IMR-90 (cell line): ENCODE data around the gene SMLR1. TPM values are rescaled to one million over a fixed set of nuclear protein-coding genes. Genes with fewer than 3 reads are reported as not detected.

Experiments
- ATAC-seq: fragments of 200-7000 bp; cut with Tn5 transposase; 2 replicates; pipeline ENCODE4 v1.9.1; 2020; ENCODE audit warnings: low read depth, mild to moderate bottlenecking, moderate library complexity
- BruUV-seq: library from RNA; stranded (reverse); fragments of 400-500 nt; replicated peaks from 2 replicates; lab custom pipeline; 2021; lab: Mats Ljungman, UMichigan
- CTCF ChIA-PET: fragments of 300-600 bp; formaldehyde crosslinking; extraction: SDS; loops from one replicate; lab custom pipeline; 2021; ENCODE audit warnings: antibody characterized with exemption; lab: Yijun Ruan, JAX
- POLR2A ChIA-PET: fragments of 300-600 bp; sonication (Branson Sonifier 250); formaldehyde crosslinking; loops from one replicate; lab custom pipeline; 2022; ENCODE audit warnings: antibody characterized with exemption; ENCODE audit not compliant: unreplicated experiment; lab: Charles Lee
- DNase-seq: peaks from one replicate; pipeline ENCODE4 v3.0.0; 2013
- H2AFZ ChIP-seq: replicated peaks from 2 replicates; pipeline ENCODE3; 2013; ENCODE audit warnings: low read length, mild to moderate bottlenecking; ENCODE audit not compliant: poor library complexity
- H2AK5ac ChIP-seq: 2 replicates; pipeline ENCODE4 v1.6.1; 2013; ENCODE audit warnings: low read depth, low read length, inconsistent platforms
- H2AK9ac ChIP-seq: replicated peaks from 2 replicates; pipeline ENCODE3; 2013; ENCODE audit warnings: mild to moderate bottlenecking, low read depth, low read length, moderate library complexity; ENCODE audit not compliant: poor library complexity
- H2BK120ac ChIP-seq: 2 replicates; pipeline ENCODE4 v1.6.1; 2013; ENCODE audit warnings: low read depth, low read length, inconsistent platforms
- H2BK15ac ChIP-seq: 3 replicates; pipeline ENCODE4 v1.6.1; 2013; ENCODE audit warnings: low read depth, low read length, inconsistent platforms
- H2BK20ac ChIP-seq: 2 replicates; pipeline ENCODE4 v1.6.1; 2013; ENCODE audit warnings: low read depth, mild to moderate bottlenecking, inconsistent platforms, low read length, moderate library complexity
- H2BK5ac ChIP-seq: 2 replicates; pipeline ENCODE4 v1.6.1; 2013; ENCODE audit warnings: mild to moderate bottlenecking, low read depth, low read length, inconsistent platforms; ENCODE audit not compliant: poor library complexity, severe bottlenecking
- H3K14ac ChIP-seq: replicated peaks from 2 replicates; pipeline ENCODE4 v1.6.1; 2013; ENCODE audit warnings: low read depth, low read length, inconsistent platforms
- H3K18ac ChIP-seq: 2 replicates; pipeline ENCODE4 v1.6.1; 2013; ENCODE audit warnings: low read depth, low read length, control low read depth
- H3K23ac ChIP-seq: 2 replicates; pipeline ENCODE4 v1.6.1; 2013; ENCODE audit warnings: low read depth, low read length, inconsistent platforms
- H3K27ac ChIP-seq: 2 replicates; pipeline ENCODE4 v1.5.1; 2013; ENCODE audit warnings: mild to moderate bottlenecking, control low read depth, low read length; ENCODE audit not compliant: insufficient read depth
- H3K27me3 ChIP-seq: 2 replicates; pipeline ENCODE4 v1.6.1; 2013; ENCODE audit warnings: low read length; ENCODE audit not compliant: control insufficient read depth, insufficient read depth
- H3K36me3 ChIP-seq: 2 replicates; pipeline ENCODE4 v1.6.1; 2013; ENCODE audit warnings: low read length, mixed read lengths; ENCODE audit not compliant: control insufficient read depth, insufficient read depth
- H3K4ac ChIP-seq: 2 replicates; pipeline ENCODE4 v1.6.1; 2013; ENCODE audit warnings: low read depth, low read length, inconsistent platforms
- H3K4me1 ChIP-seq: 2 replicates; pipeline ENCODE4 v1.6.1; 2013; ENCODE audit warnings: low read length, mixed read lengths; ENCODE audit not compliant: control insufficient read depth, insufficient read depth
- H3K4me2 ChIP-seq: 2 replicates; pipeline ENCODE4 v1.6.1; 2013; ENCODE audit warnings: low read depth, mild to moderate bottlenecking, control low read depth, low read length, moderate library complexity
- H3K4me3 ChIP-seq: 2 replicates; pipeline ENCODE4 v1.5.1; 2013; ENCODE audit warnings: low read depth, mild to moderate bottlenecking, control low read depth, low read length, moderate library complexity; ENCODE audit not compliant: insufficient read depth
- H3K56ac ChIP-seq: 2 replicates; pipeline ENCODE4 v1.6.1; 2013; ENCODE audit warnings: low read length, inconsistent platforms; ENCODE audit not compliant: insufficient read depth; ENCODE audit errors: extremely low read depth
- H3K79me1 ChIP-seq, 2 experiments: 2 replicates each; pipeline ENCODE4 v1.6.1; 2013; ENCODE audit warnings: low read length in 2 of 2, inconsistent platforms in 1 of 2, low read depth in 1 of 2
- H3K9ac ChIP-seq: 2 replicates; pipeline ENCODE4 v1.6.1; 2013; ENCODE audit warnings: low read depth, low read length, control low read depth
- H3K9me1 ChIP-seq: 2 replicates; pipeline ENCODE4 v1.6.1; 2013; ENCODE audit warnings: low read length, inconsistent platforms; ENCODE audit not compliant: insufficient read depth
- H3K9me3 ChIP-seq: 2 replicates; pipeline ENCODE4 v1.6.1; 2013; ENCODE audit warnings: low read length; ENCODE audit not compliant: control insufficient read depth, insufficient read depth
- H4K20me1 ChIP-seq: 2 replicates; pipeline ENCODE4 v1.6.1; 2013; ENCODE audit warnings: low read length, inconsistent platforms; ENCODE audit not compliant: insufficient read depth
- H4K5ac ChIP-seq: 2 replicates; pipeline ENCODE4 v1.6.1; 2013; ENCODE audit warnings: mild to moderate bottlenecking, low read depth, low read length, control low read depth
- H4K8ac ChIP-seq, 2 experiments: 2 replicates each; pipeline ENCODE4 v1.6.1; 2013; ENCODE audit warnings: low read depth in 2 of 2, low read length in 2 of 2, control low read depth in 1 of 2, inconsistent platforms in 1 of 2
- H4K91ac ChIP-seq: 2 replicates; pipeline ENCODE4 v1.6.1; 2013; ENCODE audit warnings: low read depth, low read length, inconsistent platforms; ENCODE audit not compliant: insufficient read depth
- FOS ChIP-seq: fragments of 150-350 bp; IDR thresholded peaks from 2 replicates; pipeline ENCODE4 v1.6.1; 2016; ENCODE audit warnings: low read depth, low read length
- MAFK ChIP-seq: IDR thresholded peaks from 2 replicates; pipeline ENCODE4 v1.6.1; 2012; ENCODE audit warnings: low read depth, low read length, improper control_type of control experiment
- MAZ ChIP-seq: IDR thresholded peaks from 2 replicates; pipeline ENCODE4 v1.6.1; 2012; ENCODE audit warnings: low read depth, mild to moderate bottlenecking, low read length, improper control_type of control experiment, moderate library complexity, borderline replicate concordance
- NFE2L2 ChIP-seq: fragments of 150-350 bp; IDR thresholded peaks from 2 replicates; pipeline ENCODE4 v1.6.1; 2016; ENCODE audit warnings: low read depth, mild to moderate bottlenecking, low read length
- POLR2A ChIP-seq: IDR thresholded peaks from 2 replicates; pipeline ENCODE4 v1.6.1; 2012; ENCODE audit warnings: mild to moderate bottlenecking, low read depth, low read length
- WGBS, 2 experiments: methylation state at CpG; one replicate each; pipeline versions ENCODE4 v1.1.5 to v1.1.7; 2013; ENCODE audit warnings: missing lambda C conversion rate in 2 of 2; ENCODE audit not compliant: insufficient read length in 1 of 2; ENCODE audit errors: extremely low coverage in 2 of 2; 5-methylcytosine and 5-hydroxymethylcytosine counted together
- dilution Hi-C: fragments of 300-500 bp; cut with HindIII; formaldehyde crosslinking; loops from one replicate; pipeline ENCODE4 v1.14.3; 2018; ENCODE audit warnings: low sequenced_read_pairs; ENCODE audit not compliant: unreplicated experiment
- in situ Hi-C: fragments of 300-500 bp; cut with MboI; formaldehyde crosslinking; loops from 3 replicates; pipeline ENCODE4 v1.14.3; 2019; ENCODE audit warnings: low sequenced_read_pairs, inconsistent platforms, mixed read lengths
- intact Hi-C: fragments of 100-400 bp; cut with micrococcal nuclease; formaldehyde crosslinking; loops from 2 replicates; pipeline ENCODE4 v1.10.0; 2022
- polyA plus RNA-seq, 3 experiments: library from polyadenylated mRNA; depleted of rRNA; stranded (reverse); fragments of >200 nt; gene quantifications; 2 replicates each; pipeline ENCODE4 v1.2.3, GENCODE V29; 2012; ENCODE audit warnings: low replicate concordance in 1 of 3
- total RNA-seq: library from RNA; depleted of rRNA; stranded (reverse); fragments of >200 nt; gene quantifications from 2 replicates; pipeline ENCODE4 v1.2.3, GENCODE V29; 2012
- TF ChIP-seq, protein P1 (sequence below): fragments of 150-350 bp; IDR thresholded peaks from 2 replicates; pipeline ENCODE4 v1.6.1; 2016; ENCODE audit warnings: low read depth, mild to moderate bottlenecking, low read length, moderate library complexity, borderline replicate concordance
- TF ChIP-seq, protein P2 (sequence below): conservative IDR thresholded peaks from 2 replicates; pipeline ENCODE4 v1.5.1; 2012; ENCODE audit warnings: mild to moderate bottlenecking, low read depth, low read length, improper control_type of control experiment
- TF ChIP-seq, protein P3 (sequence below): fragments of 150-350 bp; IDR thresholded peaks from 2 replicates; pipeline ENCODE4 v1.6.1; 2017; ENCODE audit warnings: mild to moderate bottlenecking, antibody characterized with exemption, low read length, low read depth

SMLR1 gene
- total and polyA plus RNA-seq, 2 of the 4 experiments (the other 2 are of a cell fraction), result not detected

DNA sequence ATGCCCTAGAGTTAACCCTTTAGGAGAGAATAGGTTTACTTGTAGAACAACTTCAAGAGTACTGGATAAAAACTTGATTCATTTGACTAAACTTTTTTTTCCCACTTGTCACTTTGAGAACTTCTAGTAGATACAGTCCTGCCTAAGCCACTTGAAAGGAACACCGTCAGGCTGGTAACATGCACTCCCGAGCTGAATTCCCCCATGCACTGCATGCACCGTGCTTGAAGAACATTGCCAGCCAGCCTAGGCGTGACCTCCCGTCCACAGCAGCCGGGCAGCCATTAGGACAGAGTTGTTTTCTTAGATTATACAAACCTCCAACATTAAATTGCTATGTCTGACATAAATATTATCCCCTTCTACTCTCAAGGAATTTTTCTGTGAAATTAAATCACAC, 52.6 kb downstream of the SMLR1 start:
- H3K36me3 ChIP-seq, result peaks cover 18% of the 10 kb centered on the region
- no peak for TF ChIP-seq NFE2L2
- TF ChIP-seq MAFK, result no peak
- TF ChIP-seq, protein P1, sequence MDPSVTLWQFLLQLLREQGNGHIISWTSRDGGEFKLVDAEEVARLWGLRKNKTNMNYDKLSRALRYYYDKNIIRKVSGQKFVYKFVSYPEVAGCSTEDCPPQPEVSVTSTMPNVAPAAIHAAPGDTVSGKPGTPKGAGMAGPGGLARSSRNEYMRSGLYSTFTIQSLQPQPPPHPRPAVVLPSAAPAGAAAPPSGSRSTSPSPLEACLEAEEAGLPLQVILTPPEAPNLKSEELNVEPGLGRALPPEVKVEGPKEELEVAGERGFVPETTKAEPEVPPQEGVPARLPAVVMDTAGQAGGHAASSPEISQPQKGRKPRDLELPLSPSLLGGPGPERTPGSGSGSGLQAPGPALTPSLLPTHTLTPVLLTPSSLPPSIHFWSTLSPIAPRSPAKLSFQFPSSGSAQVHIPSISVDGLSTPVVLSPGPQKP, result no peak
- TF ChIP-seq, protein P2, sequence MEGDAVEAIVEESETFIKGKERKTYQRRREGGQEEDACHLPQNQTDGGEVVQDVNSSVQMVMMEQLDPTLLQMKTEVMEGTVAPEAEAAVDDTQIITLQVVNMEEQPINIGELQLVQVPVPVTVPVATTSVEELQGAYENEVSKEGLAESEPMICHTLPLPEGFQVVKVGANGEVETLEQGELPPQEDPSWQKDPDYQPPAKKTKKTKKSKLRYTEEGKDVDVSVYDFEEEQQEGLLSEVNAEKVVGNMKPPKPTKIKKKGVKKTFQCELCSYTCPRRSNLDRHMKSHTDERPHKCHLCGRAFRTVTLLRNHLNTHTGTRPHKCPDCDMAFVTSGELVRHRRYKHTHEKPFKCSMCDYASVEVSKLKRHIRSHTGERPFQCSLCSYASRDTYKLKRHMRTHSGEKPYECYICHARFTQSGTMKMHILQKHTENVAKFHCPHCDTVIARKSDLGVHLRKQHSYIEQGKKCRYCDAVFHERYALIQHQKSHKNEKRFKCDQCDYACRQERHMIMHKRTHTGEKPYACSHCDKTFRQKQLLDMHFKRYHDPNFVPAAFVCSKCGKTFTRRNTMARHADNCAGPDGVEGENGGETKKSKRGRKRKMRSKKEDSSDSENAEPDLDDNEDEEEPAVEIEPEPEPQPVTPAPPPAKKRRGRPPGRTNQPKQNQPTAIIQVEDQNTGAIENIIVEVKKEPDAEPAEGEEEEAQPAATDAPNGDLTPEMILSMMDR, result no peak
- no peak for TF ChIP-seq MAZ
- TF ChIP-seq FOS, result no peak
- TF ChIP-seq POLR2A, result no peak
- TF ChIP-seq, protein P3, sequence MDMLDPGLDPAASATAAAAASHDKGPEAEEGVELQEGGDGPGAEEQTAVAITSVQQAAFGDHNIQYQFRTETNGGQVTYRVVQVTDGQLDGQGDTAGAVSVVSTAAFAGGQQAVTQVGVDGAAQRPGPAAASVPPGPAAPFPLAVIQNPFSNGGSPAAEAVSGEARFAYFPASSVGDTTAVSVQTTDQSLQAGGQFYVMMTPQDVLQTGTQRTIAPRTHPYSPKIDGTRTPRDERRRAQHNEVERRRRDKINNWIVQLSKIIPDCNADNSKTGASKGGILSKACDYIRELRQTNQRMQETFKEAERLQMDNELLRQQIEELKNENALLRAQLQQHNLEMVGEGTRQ, result no peak
- no peak overlapping the region for H4K8ac ChIP-seq
- no CpG with 5 or more reads among the region's 6 CpGs for WGBS, 2 experiments
- no peak overlapping the region for H3K18ac ChIP-seq
- H3K27me3 ChIP-seq, result no peaks in the 10 kb centered on the region
- H3K27ac ChIP-seq, result no peak overlapping the region
- CTCF ChIA-PET, result no interaction called here
- no peak overlapping the region for H2AK9ac ChIP-seq
- no peak overlapping the region for H3K56ac ChIP-seq
- H2BK5ac ChIP-seq, result no peak overlapping the region
- H4K20me1 ChIP-seq, result no peaks in the 10 kb centered on the region
- H3K23ac ChIP-seq, result no peak overlapping the region
- H2AK5ac ChIP-seq, result no peak overlapping the region
- ATAC-seq, result no peak
- no TSS peak for BruUV-seq
- intact Hi-C loops, result loop anchor here (10.0 kb wide), 2 partner anchors 375 to 715 kb away; no protein-coding TSS in a partner anchor
- H4K91ac ChIP-seq, result no peak overlapping the region
- no peak overlapping the region for H3K4me3 ChIP-seq
- in situ Hi-C loops, result loop anchor here (5.0 to 10.0 kb wide), 3 partner anchors 237 to 655 kb away; no protein-coding TSS in a partner anchor
- no peak overlapping the region; the same call in 1 of the 2 replicates for H3K4ac ChIP-seq
- no peak overlapping the region for H2AFZ ChIP-seq
- H2BK15ac ChIP-seq, result no peak overlapping the region
- dilution Hi-C loops, result no loop called here
- H3K9me1 ChIP-seq, result peaks cover 3% of the 10 kb centered on the region
- no peak overlapping the region for H3K4me2 ChIP-seq
- no peak overlapping the region for H2BK20ac ChIP-seq
- H3K9ac ChIP-seq, result no peak overlapping the region
- no peak overlapping the region for H4K5ac ChIP-seq
- H2BK120ac ChIP-seq, result no peak overlapping the region
- no peaks in the 10 kb centered on the region; the same call in 1 of the 2 replicates for H3K4me1 ChIP-seq
- H3K14ac ChIP-seq, result no peak overlapping the region
- POLR2A ChIA-PET, result no interaction called here
- peaks cover 4 to 16% of the 10 kb centered on the region in 2 experiments; a peak in 3 of 4 replicates for H3K79me1 ChIP-seq
- DNase-seq, result no peak
- no peaks in the 10 kb centered on the region for H3K9me3 ChIP-seq
